GM18505 (cell line): Measurements from ENCODE around the gene FGF22.
"Not testable (repeated sequence)": the region's sequence is repeated elsewhere in the genome, so short reads cannot be mapped to it uniquely, and the experiment has no call there.

Experiments used
- ATAC-seq: cut with Tn5 transposase; IDR thresholded peaks from one replicate; pipeline ENCODE4 v1.9.1; 2021; ENCODE audit not compliant: unreplicated experiment
- POLR2A ChIP-seq: IDR thresholded peaks from 4 replicates; pipeline ENCODE4 v1.6.1; 2011; ENCODE audit warnings: borderline replicate concordance; ENCODE audit not compliant: insufficient read depth, insufficient read length; ENCODE audit errors: extremely low read depth

The FGF22 gene

DNA sequence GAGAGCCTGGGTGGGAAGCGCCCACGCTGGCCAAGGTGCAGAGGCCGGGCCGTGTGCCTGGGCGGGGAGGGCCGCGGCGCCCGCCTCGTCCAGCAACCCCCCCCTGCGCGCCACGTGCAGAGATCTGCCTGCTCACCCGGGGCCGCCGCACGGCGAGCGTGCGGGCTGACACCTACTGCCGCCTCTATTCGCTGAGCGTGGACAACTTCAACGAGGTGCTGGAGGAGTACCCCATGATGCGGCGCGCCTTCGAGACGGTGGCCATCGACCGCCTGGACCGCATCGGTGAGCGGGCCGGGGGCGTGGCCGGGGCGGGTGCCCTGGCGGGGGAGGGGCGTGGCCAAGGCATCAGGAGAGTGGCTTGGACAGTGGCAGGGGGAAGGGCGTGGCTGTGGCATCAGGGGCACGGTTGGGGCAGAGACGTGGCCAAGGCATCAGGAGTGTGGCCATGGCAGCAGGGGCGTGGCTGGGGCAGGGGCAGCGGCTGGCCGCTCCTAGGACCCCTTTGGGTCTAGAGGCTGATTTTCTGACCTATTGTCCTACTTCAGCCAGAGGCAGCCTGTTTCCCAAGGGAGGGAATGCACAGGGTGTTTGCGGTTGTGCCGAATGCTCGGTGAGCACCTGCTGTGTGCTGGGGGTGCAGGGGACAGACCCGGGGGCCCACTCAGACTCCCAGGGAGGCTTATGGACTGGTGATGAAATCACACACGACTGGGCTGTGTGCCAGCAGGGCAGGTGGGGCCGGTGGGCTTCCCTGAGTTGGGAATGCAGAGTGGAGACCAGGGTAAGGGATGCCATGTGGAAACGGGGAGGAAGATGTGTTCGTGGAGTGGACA, 25.7 kb upstream of the FGF22 start:
- ATAC-seq = no peak
- TF ChIP-seq POLR2A = no peak

DNA sequence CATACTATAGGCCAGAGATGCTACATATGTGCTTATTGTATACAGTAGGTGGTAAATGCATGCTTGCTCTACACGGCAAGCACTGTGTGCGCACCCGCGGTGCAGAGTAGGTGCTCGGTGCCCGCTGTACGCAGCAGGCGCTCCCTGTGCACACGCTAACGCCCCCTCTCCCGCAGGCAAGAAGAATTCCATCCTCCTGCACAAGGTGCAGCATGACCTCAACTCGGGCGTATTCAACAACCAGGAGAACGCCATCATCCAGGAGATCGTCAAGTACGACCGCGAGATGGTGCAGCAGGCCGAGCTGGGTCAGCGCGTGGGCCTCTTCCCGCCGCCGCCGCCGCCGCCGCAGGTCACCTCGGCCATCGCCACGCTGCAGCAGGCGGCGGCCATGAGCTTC, 24.1 kb upstream of the FGF22 start:
- ATAC-seq = no peak
- no peak for TF ChIP-seq POLR2A

DNA sequence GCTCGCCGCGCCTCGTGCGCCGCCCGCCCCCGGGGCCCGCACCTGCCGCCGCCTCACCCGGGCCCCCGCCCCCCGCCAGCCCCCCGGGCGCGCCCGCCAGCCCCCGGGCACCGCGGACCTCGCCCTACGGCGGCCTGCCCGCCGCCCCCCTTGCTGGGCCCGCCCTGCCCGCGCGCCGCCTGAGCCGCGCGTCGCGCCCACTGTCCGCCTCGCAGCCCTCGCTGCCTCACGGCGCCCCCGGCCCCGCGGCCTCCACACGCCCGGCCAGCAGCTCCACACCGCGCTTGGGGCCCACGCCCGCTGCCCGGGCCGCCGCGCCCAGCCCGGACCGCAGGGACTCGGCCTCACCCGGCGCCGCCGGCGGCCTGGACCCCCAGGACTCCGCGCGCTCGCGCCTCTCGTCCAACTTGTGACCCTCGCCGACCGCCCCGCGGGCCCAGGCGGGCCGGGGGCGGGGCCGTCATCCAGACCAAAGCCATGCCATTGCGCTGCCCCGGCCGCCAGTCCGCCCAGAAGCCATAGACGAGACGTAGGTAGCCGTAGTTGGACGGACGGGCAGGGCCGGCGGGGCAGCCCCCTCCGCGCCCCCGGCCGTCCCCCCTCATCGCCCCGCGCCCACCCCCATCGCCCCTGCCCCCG, 23.5 kb upstream of the FGF22 start:
- ATAC-seq = no peak
- TF ChIP-seq POLR2A = no peak

DNA sequence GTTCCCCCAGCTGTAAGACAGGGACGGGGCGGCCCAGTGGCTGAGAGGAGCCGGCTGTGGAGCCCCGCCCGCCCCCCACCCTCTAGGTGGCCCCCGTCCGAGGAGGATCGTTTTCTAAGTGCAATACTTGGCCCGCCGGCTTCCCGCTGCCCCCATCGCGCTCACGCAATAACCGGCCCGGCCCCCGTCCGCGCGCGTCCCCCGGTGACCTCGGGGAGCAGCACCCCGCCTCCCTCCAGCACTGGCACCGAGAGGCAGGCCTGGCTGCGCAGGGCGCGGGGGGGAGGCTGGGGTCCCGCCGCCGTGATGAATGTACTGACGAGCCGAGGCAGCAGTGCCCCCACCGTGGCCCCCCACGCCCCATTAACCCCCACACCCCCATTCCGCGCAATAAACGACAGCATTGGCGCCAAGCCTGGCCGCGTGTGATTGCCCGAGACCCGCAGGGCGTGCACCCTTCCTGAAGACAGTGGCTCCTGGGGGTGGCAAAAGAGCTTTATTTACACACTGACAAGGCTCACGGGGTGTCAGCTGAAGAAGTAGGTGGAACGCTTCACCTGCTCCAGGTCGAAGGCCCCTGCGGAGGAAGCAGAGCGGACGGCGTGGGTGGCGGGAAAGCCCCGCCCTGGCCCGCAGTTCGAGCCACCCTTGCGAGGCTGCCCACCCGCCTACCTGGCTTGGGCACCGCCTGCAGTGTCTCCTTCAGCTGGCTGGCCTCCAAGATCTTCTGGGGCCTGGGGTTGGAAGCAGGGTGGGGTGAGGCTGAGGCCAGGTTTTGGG, 22.7 kb upstream of the FGF22 start:
- no peak for TF ChIP-seq POLR2A
- no peak for ATAC-seq

DNA sequence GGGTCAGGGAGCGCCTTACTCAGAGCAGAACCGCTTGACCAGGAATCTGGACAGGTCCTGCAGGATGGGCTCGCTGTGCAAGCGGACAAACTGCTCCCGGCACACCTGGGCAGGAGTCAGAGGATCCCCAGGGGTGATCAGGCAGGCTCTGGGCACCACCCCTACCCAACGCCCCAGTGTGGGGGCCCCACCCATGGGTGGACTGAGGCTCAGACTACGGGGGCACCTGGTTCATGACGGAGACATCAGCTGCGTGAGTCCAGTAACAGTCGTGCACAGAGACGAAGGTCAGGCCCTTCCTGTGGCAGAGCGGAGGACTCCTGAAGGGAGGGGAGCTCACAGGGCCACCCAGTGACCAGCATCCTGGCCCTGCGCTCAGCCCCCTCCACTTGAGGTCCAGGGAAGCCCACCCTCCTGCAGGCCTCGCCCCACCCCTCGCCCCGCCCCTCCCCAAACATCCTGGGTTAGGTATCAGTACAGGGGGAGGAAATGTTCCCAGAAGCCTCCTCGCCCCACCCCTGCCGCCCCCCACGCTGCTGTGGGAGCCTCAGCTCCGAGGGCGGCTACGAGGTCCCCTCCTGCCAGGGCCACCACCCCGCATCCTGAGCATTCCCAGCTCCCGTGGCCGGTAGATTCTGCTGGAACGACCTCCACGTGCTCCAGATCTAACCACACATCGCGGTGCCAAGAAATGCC, 22.0 kb upstream of the FGF22 start:
- no peak for ATAC-seq

DNA sequence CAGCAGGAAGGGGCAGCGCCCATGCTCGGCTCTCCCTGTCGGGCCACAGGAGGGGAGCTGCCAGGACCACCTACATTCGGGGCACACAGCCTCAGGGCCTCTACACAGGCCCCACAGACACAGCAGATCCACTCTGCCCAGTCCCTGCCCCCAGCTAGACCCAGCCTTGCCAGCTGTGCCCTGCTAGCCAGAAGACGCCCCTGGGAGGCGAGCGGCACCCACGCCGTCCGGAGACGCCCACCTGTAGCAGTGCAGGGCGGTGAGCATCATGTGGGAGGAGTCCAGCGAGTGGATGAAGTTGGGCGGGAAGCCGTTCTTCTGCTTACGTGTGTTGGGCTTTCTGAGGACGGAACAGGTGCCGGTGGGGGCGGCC, 21.4 kb upstream of the FGF22 start:
- no peak for TF ChIP-seq POLR2A
- ATAC-seq = no peak

More for the DNA sequence above, 22.0 kb upstream of the FGF22 start:
- no peak for TF ChIP-seq POLR2A

DNA sequence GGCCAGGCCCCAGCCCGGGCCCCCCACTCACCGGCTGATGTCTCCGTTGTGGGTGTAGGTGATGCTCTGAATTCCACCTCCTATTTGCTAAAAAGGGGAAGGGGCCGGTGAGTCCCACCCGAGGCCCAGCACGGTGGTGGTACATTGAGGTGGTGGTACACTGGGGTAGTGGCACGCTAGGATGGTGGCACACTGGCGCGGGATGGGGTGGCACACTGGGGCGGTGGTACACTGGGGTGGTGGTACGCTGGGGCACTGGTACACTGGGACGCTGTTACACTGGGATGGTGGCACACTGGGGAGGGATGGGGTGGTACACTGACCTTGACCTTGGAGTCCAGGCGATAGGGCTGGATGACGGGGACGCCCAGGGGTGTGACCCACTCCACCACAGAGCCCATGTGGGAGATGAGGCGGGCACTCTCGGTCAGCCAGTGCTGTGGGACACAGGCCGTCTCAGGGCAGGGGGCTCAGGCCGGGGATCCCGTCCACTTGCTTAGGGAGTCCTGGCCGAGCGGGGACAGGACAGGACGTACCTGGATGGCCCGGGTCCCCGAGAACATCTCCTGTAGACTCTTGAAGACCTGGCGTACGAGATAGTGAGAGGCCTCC, 20.9 kb upstream of the FGF22 start:
- no peak for TF ChIP-seq POLR2A
- no peak for ATAC-seq

DNA sequence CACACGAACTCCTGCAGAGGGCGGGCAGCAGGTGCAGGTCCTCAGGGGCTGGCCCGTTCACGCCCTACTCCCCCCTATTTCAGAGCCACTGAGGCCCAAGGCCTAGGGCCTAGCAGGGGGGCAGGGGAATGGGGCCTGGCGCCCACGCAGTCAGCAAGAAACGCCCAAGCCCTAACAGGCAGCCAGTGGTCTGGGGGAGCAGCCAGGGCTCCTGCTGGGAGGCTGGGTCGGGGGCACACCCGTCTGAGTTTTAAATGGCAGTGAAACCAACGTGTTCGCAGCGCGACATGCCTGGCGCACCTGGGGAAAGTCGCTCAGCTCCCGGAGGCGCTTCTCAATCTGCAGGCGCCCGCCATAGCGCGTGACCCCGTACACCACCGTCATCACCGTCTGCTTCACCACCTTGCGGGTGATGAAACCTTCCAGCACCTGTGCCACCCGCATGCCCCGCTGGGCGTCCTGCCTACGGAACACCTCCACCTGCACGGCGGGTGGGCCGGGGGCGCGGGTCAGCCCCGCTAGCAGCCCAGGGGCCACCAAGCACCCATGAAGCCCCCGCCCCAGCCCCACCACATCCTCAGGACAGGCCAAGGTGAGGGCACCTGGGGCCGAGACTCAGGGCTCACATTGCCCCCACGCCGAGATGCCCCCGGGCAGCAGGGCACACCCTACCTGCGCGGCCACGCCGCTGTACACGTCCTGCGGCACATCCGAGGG, 20.2 kb upstream of the FGF22 start:
- no peak for ATAC-seq
- no peak for TF ChIP-seq POLR2A

DNA sequence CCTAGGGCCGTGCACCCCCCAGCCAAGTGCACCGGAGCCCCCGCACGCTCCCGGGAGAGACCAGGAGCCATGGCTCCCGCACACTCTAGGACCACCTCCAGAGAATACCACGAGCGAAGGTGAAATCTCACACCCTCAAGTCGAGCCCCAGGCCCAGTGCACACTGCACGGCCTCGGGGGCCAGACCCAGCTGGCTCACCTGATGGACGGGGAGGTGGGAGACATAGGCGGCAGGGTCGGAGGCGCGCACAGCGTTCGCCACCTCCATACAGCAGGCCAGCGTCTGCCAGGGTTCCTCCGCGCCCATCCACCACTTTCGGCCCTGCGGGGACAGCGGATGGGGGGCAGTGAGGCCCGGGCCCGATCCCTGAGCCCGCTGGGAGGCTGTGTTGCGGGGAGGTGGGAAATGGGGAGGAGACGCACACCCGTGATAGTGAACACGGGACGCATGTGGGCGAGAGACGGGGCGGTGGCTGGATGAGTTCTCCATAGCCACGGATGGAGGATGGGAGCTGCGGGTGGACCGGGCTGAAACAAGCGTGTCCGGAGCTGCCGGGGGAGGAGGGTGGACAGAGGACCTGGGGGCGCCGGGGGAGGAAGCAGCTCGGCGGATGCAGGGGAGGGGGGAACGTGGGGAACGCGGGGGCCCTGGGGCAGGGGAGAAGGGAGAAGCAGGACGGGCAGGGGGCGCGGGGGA, 19.4 kb upstream of the FGF22 start:
- no peak for ATAC-seq
- no peak for TF ChIP-seq POLR2A

DNA sequence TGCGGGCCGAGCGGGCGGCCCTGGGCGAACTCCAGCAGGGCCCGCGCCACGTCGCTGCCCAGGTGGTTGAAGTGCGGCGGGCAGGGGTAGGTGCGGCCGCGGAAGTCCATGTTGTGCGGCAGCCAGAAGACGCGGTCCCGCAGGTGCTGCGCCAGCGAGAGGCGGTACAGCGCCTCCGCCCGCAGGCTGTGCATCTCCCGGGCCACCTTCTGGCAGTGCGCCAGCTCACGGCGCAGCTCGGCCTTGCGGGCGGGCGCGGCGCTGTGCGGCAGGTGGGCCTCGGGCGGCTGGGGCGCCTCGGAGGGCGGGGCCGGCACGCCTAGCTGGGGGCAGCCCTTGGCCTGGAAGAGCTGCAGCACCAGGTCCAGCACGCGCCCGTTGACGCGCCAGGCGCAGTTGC, 18.5 kb upstream of the FGF22 start:
- not testable (repeated sequence) for ATAC-seq

DNA sequence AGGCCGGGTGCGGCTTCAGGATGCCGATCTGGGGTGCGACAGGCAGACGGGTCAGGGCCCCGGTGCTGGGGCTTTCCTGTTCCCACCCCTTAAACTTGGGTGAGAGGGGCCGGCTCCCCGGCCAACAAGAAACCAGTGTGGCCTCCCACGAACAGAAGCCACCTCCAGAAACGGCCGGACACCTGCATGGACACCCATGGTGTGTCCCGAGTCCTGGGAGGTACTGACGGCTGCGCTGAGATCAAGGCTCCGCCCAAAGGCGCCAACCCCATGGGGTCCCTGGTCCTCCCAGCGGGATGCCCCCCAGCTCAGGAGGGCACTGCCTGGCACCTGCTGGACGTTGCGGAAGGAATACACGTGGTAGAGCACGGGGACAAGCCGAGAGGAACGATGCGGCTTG, 17.9 kb upstream of the FGF22 start:
- ATAC-seq = no peak
- no peak for TF ChIP-seq POLR2A

DNA sequence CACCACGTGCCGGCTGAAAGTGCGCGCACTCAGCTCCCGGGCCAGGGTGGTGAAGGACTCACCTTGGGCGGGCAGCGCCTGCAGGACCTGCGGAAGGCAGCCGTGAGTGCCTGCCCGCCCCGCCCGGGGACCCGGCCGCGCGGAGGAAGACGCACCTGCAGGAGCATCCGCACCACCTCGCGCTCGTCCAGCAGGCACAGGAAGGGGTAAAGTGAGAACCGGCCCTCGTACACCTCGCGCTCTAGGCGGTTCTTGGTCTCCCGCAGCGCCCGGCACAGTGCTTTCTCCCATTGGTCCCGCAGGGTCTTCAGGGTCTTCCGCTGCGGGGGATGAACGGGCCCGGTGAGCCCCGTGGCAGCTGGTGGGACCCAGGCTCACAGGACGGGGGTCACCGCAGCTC, 17.0 kb upstream of the FGF22 start:
- ATAC-seq = no peak
- TF ChIP-seq POLR2A = no peak
